ENCODE data around the gene FABP2.
"Not testable (repeated sequence)": the region's sequence is repeated elsewhere in the genome, so short reads cannot be mapped to it uniquely, and the experiment has no call there.

The FABP2 gene
- total RNA-seq = 0 reads per million in 4 experiments

DNA sequence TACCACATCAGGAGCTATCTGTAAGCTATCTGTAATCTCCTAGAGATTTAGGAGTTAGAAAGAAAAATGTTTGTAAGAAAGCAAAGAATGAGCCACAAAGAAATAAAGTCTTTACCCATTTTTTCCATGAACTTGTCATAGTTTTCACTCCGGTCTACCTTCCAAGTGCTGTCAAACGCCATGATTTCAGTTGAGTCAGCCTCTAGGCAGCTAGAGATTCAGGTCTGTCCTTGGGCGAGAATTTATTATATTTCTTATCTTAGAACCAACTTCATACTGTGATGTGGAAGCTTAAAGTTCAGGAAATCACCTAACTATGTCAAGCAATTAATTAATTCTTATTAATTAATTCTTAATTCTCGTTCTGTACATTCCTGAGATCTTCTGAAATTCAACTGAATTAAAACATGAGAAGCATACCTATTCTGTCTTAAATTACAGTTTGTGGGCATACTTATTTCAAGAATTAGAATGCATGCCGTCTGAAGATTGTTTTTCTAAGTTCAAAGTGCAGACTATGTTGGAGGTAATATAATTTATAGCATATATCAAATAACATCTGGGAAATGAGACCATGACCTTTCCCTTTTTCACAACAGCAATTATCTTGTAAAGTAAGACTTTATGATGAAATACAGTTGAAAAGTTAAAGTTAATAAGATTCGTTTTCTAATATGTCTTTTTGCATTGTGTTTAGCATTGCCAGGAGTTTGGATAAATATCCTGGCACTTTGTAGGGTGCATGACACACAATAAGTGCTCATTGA lies at the start of gene FABP2:
TSS of gene FABP2 (minus strand) at position 218 of the 767 bp plus-strand sequence. CDS start at position 182, 36 bp downstream.
- no peak for DNase-seq

DNA sequence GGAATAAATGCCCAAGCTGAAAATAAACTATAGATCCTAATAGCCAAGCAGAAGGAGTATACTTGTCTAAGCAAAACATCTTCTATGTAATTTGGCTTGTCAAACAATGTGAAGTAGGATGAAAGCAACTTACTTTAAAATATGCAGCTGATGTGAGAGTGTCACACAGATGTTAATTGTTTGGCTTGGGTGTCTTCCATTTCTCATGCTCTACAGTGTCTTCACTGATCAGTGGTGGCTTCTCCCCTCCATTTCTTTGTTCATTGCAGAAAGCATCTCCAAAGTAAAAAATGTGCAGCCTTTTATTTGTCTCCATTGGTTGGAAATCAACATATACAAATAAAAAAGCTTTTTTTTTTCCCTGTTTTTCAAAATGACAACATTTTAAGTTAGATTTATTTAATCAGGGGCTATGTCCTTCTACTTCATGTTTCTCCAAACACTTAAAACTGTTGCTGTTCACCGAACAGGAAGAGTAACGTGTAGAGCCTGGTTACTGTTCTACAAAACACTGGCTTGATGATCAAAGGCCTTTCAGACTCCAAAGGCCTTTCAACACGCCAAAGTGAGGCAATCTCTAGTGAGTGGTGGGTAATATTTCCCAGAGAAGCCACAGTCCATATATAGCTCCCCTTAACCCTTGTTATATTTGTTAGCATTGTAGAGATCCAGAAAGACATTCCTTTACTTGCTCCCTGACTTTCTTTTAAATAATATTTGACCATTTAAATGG lies 49.2 kb upstream of the FABP2 start:
- DNase-seq = not testable (repeated sequence)

DNA sequence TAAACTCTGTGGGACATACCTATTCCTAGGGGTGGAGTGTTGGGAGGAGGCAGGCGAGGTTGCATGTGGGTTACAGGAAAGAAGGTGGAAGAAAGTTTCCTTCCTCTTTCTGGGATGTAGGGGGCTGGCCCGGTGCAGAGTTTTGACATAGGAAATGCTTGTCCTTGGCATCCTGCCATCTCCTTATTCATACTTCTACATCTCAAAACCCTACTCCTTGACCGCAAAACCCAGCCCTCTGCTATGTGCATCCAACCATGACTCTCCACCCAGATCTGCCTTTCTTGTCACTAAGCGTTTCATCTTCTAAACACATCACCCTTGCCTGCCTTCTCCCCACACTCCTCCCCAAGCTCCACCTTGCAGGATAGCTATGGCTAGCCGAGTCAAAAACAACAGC lies 48.5 kb upstream of the FABP2 start:
- peak; percentile 29 for DNase-seq

DNA sequence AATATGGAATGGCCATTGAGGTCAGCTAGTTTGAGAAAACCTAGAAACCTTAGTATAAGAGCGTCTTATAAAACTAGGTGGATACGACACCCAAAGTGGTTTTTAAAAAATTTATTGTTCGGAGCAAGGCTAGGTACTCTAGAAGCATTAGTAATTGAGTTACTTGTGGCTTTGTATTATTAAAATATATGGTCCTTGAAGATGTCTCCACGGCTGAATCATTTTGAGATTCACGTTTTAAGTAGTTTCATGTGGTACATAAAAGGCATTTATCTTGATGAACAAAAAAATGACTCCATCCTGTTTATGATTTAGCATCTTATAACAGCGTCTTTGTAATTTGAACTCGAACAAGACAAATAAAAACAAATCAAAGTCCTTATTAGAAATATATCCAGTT lies 44.9 kb upstream of the FABP2 start:
- not testable (repeated sequence) for DNase-seq

DNA sequence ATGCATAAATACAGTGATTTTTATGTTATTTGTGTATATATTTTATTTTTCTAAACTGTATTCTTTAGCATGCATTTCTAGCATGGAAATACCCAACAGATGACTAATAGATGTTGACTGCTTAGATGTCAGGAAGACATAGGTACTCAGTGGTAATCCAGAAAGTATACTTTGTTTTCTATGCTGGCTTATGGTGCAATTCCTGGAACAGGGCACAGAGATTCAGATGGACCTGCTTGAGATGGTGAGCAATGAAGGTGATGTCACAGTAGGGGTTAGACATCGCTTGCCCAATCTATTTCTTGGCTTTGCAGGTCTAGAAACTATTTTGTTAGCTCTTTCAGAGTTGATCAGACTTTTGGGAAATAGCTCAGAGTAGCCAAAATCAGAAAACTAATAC lies 42.3 kb upstream of the FABP2 start:
- not testable (repeated sequence) for DNase-seq

DNA sequence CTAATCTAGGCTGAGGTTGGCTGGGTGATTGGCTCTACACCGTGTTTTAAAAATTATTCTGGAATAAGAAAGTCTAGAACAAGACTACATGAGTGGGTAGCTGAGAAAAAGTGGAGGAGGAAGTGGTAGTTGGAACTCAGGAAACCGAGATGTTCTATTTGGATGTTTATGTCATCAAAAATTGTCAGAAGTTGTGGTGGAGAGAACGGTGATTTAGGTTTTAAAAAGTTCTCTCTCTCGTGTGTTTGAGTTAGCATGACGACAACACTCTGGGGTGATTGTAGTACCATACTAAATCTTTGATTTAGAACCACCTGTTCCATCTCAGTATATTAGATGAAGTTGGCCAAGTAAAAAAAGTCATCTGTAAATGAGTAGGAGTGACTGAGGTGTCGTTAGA lies 41.4 kb upstream of the FABP2 start:
- not testable (repeated sequence) for DNase-seq

DNA sequence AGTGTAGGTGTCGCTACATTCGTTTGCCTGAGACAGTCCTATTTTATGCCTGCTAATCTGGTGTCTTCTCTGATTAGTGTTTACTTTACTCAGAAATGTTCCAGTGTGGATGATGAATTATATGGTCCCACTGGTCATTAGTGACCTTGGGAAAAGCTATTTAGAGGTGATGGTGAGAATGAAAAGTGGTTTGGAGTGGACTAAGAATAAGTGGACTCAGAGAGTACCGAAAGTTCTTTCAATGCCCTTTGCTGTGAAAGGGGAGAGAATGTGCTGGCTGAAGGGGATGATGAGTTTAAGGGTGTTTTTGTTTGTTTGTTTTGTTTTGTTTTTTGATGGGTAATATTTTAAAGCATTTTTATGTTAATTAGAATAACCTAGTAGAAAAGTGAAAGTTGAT lies 40.5 kb upstream of the FABP2 start:
- not testable (repeated sequence) for DNase-seq

DNA sequence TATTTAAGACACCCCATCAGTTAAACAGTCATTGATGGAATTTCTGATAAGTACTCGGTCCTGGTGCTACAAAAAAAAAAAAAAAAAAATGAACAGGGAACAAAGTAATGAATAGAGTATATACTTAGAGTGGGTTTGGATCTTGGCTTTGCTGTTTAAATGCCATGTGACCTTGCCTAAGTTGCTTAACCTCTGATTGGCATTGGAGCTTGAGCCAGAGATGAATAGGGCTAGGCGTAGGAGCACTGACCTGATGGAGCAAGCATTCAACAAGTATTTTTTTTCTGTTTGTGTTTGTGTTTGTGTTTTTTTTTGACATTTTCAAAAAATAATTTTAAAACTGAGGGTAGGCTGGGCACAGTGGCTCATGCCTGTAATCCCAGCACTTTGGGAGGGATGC lies 37.9 kb upstream of the FABP2 start:
- not testable (repeated sequence) for DNase-seq

DNA sequence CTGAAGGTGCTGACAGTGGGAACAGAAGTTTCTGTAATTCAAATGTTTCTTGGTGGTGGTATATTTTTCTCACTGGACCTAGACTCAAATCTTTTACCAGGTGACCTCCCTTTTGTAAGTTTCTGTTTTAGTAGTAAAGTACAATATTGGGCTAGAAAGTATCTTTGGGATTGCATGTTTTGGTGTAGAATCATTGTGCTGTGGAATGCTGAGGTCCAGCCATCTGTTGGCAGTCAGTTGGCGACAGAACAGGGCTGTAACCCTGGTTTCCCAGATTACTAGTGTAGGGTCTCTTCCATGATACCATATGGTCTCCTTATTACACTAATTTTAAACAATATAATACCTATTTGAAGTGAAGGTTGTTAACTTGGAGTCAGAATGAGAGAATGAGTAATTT lies 34.9 kb upstream of the FABP2 start:
- DNase-seq = not testable (repeated sequence)

DNA sequence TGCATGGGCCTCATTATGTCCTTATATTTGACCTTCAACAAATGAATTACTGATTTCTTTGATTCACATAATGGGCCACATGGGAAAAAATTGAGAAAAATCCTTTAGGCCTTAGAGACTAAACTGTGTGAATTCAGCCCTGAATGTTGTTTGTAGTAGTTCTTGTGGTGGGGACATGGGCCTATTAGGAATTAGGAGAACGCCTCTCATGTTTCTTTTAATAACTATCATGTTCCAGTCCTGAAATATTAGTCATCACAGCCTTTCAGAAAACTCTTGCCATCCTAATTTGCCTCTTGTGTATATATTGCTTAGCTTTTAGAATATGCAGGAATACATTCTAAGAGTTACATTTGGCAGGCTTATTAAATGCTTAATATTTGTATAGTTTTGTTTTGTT lies 34.1 kb upstream of the FABP2 start:
- not testable (repeated sequence) for DNase-seq

DNA sequence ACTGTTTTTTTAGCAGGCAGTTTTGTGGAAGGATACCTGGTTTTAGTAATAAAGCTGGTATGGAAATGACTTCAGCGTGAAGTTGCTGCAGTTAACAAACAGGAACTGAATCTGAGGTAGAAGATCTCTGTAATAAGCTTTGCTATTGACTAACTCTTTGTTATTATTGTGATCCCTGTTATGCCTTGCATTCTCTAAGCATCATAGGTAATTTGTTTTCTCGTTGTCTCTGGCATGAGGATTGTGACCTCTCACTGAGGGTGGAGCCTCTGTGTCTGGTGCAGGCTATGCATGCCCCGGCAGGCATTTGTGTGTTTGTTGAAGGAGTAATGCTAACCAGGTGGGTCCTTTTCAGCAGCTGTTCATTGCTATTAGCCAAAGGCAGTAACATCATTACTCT lies 31.4 kb upstream of the FABP2 start:
- not testable (repeated sequence) for DNase-seq

DNA sequence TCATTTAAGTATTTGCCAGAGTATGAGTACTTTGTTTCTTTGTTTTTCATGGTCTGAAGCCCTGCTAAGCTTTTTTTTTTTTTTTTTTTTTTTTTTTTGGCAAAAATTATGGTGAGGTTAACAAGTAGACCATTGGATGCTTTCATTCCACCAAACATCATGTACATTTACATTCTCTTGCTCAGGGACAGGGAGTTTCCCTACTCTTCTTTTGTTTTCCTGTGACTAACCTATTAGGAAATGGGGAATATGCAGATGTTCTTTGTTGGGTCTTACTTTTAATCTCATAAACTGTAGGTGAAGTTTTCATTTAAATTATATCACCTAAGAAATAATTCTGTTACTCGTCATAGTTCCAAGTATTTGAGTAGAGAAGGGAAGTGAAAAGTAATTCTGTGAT lies 26.2 kb upstream of the FABP2 start:
- not testable (repeated sequence) for DNase-seq

DNA sequence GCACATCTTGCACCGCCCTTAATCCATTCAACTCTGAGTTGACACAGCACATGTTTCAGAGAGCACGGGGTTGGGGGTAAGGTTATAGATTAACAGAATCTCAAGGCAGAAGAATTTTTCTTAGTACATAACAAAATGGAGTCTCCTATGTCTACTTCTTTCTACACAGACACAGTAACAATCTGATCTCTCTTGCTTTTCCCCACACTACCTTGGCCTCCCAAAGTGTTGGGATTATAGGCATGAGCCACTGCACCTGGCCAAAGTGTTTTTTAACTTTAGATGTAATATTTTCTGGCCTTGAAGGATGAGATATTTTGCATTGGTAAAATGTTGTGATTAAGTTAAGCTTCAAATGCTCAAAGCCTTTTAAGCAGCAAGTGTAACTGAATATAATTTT lies 21.4 kb upstream of the FABP2 start:
- not testable (repeated sequence) for DNase-seq

DNA sequence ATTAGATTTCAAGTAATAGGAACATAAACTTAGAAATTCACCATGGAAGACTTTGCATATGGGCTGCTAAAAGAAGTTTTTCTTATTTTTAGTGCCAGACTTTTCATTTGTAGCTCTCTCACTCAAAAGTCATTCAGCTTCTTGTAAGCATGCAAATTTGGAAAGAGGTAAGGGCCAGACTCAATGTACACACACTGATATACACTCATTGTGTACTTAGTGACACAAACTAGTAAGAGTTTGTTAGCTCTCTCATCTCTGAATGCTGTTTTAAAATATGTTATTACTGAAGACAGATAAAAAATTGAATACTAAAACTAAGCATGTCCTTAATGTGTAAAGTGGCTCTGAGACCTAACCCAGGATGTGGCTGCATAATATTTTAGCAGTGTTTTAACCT lies 18.0 kb upstream of the FABP2 start:
- DNase-seq = not testable (repeated sequence)

DNA sequence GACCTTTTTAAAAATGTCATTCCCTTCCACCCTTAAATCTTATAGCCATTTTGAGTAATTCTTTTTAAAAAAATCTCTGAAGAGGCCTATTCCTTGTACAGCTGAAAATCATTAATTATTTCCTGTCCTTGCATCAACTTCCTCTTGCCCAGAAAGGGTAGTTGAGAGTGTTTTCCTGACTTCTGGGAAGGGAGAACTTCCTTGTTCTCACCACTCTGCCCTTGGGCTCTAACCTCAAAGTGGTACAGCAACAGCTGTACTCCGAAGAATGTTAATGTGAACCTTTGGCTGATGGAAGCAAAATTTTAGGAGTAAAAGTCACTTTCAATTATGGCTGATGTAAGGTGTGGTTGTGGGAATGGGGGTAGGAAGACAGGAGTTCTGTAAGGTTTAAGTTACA lies 15.1 kb upstream of the FABP2 start:
- DNase-seq = no peak

DNA sequence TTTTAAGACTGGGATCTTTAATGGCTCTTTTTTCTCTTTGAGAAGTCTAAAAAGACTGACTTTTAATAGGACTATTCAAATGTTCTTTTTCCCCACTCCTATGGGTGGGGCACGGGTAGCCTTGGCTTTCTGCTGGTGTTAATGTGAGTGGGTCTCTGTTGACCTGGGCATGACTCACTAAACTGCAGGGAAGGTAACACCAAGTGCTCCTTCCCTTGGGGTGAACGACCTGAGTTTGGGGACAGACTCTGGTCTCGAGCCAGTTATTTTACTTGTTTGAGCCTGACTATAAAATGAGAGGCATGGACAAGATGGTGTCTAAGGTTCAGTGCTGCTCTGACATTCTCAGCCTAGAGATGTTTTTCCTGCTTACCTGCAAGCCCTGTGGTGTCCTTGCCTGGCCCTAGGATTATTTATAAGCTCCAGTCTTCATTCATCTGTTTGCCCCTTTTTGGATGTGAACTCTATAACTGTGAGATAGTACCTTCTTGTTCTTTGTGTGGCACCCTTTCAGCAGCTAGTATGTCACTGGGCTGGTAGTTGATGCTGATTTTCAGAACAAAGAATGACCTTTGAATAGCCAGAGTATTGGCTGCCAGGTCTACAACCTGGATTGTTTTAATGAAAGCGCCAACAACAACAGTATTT lies 14.5 kb upstream of the FABP2 start:
- not testable (repeated sequence) for DNase-seq

DNA sequence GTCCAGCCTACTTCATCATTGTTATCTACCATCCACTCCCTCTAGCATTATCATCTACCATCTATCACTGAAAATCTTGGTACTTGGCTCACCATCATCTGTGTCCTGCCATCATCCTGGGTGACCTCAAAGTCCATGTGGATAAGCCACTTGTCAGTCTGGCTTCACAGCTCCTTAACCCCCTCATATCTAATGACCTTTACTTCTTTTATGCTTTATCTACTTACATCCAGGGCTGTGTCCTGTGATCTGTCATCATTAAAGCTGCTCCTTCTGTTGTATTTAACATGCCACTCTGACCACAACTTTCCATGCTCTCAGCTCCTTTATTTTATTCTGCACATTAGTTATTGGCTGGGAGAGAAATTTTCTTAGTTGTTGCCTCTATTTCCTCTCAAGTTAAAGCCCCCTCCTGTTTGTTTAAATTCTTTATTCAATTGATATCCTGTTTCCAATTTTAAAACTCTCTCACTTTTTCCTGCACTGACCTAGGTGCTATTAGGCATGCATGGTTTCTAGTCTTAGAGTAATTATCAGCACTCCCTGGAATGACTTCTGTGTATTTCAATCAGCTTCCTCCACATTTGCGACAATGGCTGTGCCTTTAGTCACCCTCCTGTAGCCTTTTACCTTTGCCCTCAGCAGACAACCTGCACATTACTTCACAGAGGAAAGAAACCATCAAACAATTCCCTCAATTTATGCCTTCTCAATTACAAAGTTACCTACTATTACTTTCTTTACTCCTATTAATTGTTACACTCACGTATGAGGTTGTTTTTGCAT lies 8.1 kb upstream of the FABP2 start:
- no peak for DNase-seq

DNA sequence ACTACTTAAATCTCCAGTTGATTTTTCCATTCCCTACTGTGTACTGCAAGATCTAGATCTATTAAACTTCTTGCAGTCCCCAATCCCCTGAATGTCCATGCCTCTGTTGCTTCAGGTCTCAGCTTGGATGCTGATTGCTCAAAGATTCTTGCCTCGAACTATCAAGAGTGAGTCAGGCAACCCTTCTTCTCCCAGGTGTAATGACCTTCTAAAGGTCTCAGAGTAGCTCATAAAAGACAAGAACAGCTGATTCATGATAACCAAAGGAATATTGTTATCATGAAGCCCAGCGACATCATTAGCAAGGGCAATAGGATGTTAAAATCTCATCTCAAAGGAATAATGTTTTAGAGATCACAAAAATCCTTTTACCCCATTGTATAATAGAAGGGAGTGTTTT lies 6.8 kb upstream of the FABP2 start:
- DNase-seq = no peak

DNA sequence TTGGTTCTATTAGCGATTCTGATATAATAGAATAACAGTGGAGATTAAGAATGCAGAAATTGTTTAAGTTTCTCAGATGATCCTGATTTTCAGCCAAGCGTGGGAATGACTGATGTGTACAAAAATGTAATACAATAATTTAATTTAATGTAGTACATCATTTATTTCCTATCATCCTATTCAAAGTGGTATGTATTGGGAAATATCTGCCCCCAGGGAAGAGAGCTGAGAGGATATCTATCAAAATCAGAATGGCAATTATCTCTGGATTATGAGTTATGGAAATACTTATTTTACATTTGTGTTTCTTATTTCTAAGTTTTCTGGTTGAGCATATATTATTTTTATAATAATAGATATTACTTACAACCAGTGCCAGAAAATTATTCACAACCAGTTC lies 3.9 kb downstream of the FABP2 start:
- no peak for DNase-seq

DNA sequence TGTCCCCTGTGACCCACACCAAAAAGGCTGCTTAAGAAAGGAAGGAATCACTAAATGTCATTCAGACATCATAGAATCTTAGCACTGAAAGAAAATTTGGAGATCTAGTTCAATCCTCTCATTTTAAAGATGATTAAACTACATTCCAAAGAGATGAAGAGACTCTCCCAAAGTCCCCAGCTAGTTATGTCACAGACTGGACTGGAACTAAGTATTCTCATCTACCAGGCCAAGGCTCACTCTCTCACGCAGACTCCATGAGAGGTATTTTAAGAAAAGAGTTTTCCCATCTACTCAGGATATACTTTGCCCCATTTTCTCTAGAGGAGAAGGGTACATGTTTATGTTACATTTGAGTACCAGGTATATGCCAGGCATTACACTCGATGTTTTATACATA lies 6.9 kb downstream of the FABP2 start:
- DNase-seq = no peak

DNA sequence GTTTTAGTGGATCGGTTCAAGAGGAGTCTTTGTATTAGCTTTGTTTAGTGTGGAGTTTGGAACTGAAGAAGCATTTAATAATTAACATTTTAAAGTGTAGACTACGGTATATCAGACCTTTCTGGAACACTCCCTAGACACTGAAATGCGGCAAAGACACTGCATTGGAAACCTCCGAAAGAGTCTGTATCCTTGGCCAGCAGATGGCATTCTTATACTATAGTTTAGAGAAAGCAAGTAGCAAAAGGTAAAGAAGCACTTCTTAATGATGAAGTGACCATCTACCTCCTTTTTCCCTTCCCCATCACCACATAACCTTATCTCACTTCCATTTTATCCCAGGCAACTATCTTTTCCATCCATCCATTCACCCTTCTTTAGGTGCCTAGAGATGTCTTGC lies 7.6 kb downstream of the FABP2 start:
- DNase-seq = peak; percentile 1

DNA sequence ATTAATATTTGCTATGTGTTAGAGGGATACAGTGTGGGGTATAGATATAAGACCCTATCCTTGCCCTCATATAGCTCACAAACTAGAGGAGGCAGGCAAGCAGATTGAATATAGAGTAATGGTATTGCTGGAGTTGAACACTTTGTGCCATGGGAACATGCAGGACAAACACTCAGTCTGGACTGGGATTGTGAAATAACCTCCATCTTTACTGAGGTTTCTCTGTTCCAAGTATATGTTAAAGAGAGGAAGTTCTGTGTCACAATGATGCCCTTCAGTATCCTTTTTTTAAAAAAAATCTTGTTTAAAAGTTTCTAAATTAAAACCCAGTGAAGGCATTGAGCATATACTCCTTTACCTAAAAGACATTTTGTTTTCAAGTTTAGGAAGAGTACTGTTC lies 8.7 kb downstream of the FABP2 start:
- no peak for DNase-seq

DNA sequence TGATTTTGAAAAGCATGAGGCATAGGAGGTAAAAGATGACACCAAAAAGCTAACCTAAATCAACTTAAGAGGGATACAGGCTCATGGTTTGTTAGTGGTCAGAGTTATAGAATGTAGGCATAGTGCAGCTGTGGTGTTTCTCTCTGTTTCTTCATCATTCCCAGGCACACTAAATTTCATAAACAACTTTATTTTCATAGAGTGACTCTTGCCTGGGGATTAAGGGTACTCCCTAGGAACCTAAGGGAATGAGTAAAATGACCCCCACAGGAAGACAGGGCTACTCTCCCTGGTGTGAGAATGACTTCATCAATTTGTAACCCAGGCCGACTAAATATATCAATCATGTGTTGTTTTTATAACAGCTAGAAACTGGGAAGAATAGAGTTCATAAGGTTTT lies 11.1 kb downstream of the FABP2 start:
- no peak for DNase-seq

Data from effector CD8-positive, alpha-beta T cell (primary cell).